T-helper 2 cell (primary cell): ENCODE data around the gene MYH16.
"Not testable (repeated sequence)": the region's sequence is repeated elsewhere in the genome, so short reads cannot be mapped to it uniquely, and the experiment has no call there.

Experiments
- DNase-seq, 5 experiments: peaks; one replicate each; pipeline versions ENCODE4 v3.0.0 to v3.0.0-alpha.2; 2012 to 2022

Gene MYH16

GRCh38 chr7:99357701-99358490 lies 85.3 kb downstream of the MYH16 start:
- no peak for DNase-seq

GRCh38 chr7:99358521-99358920 lies 85.9 kb downstream of the MYH16 start:
- not testable (repeated sequence) for DNase-seq

DNA sequence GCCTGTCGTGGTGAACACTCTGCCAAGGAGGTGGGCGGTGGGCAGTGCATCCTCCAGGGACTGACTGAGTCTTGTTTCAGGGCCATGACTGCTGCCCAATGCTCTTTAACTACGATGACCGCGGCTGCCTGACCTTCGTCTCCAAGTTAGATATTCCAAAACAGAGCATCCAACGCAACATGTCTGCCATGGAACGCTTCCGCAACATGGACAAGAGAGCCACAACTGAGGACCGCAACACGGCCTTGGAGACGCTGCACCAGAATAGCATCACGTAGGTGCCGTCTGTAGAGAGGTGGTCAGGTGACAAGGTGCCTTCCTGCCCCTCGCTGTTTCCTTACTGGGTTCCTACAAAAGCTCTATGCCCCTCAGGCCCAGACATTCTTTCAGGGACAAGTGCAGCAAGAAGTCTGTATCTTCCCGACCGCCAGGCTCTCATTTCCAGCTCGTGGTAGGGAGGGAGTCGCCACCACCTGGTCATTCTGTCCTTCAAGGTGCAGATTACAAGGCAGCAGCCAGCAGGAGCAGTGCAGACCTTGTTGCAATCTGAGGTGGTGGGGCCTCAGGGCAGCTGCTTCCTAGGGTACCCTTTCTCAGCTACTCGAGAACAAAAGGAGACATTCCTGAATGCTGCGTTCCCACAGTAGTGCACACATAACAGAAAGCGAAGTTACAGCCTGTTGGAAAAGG lies 87.0 kb downstream of the MYH16 start:
- no peak for DNase-seq
